Measurements from ENCODE around the gene FERMT3.

DNA sequence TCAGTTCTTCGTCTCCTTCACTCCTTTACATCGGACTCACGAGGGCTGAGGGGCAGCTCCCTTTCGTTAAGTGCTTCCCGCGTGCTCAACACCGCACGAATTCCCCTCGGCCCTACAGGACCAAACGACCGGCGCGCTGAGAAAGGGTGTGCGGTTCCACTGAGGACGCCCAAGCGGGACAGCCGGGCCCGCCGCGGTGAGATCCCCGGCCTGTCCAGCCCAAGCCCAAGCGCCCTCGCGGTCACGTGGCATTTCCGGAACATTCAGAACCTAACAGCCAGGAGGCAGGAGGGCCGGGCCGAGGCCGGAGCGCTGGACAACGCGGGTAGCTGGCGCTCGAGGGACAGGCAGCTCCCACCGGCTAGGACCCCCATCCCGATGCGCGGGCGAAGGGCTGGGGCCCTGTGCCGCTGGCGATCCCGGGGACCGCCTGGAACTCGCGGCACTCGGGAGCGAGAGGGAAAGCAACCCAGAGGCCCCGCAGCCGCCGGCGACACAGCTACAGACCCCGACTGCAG, 21.3 kb upstream of the FERMT3 start:
- TF ChIP-seq POLR2A (IDR thresholded peaks at IDR 0.05) (peak; percentile 96 to 99), POLR2AphosphoS5 (IDR thresholded peaks at IDR 0.05) (peak; percentile 97 to 99 (median 99)), EP300 (IDR thresholded peaks at IDR 0.05) (no peak)
- TF ChIP-seq, protein P1, sequence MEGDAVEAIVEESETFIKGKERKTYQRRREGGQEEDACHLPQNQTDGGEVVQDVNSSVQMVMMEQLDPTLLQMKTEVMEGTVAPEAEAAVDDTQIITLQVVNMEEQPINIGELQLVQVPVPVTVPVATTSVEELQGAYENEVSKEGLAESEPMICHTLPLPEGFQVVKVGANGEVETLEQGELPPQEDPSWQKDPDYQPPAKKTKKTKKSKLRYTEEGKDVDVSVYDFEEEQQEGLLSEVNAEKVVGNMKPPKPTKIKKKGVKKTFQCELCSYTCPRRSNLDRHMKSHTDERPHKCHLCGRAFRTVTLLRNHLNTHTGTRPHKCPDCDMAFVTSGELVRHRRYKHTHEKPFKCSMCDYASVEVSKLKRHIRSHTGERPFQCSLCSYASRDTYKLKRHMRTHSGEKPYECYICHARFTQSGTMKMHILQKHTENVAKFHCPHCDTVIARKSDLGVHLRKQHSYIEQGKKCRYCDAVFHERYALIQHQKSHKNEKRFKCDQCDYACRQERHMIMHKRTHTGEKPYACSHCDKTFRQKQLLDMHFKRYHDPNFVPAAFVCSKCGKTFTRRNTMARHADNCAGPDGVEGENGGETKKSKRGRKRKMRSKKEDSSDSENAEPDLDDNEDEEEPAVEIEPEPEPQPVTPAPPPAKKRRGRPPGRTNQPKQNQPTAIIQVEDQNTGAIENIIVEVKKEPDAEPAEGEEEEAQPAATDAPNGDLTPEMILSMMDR (IDR thresholded peaks at IDR 0.05): peak; percentile 42 to 56 (median 50)

All from sigmoid colon (tissue), 4 donors.